LNCaP clone FGC (cell line): ENCODE results near the gene PTPN20.

ENCODE experiments used
- DNase-seq: peaks from one replicate; pipeline ENCODE4 v3.0.0-alpha.2; 2011; ENCODE audit warnings: low read depth
- H3K4me3 ChIP-seq: 2 replicates; pipeline ENCODE4 v1.5.1; 2011; ENCODE audit warnings: mild to moderate bottlenecking, low read depth, low read length, control low read depth
- CTCF ChIP-seq: IDR thresholded peaks from 2 replicates; pipeline ENCODE4 v1.5.1; 2012; ENCODE audit warnings: mild to moderate bottlenecking; ENCODE audit not compliant: control insufficient read depth, insufficient read depth; ENCODE audit errors: extremely low read depth

Gene PTPN20

GRCh38 chr10:47044741-47045140, 133.5 kb downstream of the PTPN20 start:
- H3K4me3 ChIP-seq, result no peak overlapping the region
- no peak for TF ChIP-seq CTCF
- no peak for DNase-seq

GRCh38 chr10:47045331-47045861, 134.2 kb downstream of the PTPN20 start:
- H3K4me3 ChIP-seq, result no peak overlapping the region
- no peak for DNase-seq
- no peak for TF ChIP-seq CTCF

- H3K4me3 ChIP-seq, result no peak overlapping the region
- TF ChIP-seq CTCF, result no peak
- no peak for DNase-seq
Observed at GRCh38 chr10:47046321-47047126, 135.3 kb downstream of the PTPN20 start.

GRCh38 chr10:47047127-47047504, 135.9 kb downstream of the PTPN20 start:
- no peak overlapping the region for H3K4me3 ChIP-seq
- TF ChIP-seq CTCF, result no peak
- DNase-seq, result no peak

- H3K4me3 ChIP-seq, result no peak overlapping the region
- peak; percentile 25 for DNase-seq
Observed at GRCh38 chr10:47047577-47048525, 136.6 kb downstream of the PTPN20 start.

GRCh38 chr10:47048526-47048905, 137.3 kb downstream of the PTPN20 start:
- no peak for TF ChIP-seq CTCF
- DNase-seq, result no peak
- no peak overlapping the region for H3K4me3 ChIP-seq

More at GRCh38 chr10:47047577-47048525, 136.6 kb downstream of the PTPN20 start:
- peak; percentile 98 for TF ChIP-seq CTCF
